ENCODE results near the gene SLC13A2.
"Not testable (repeated sequence)": the region's sequence is repeated elsewhere in the genome, so short reads cannot be mapped to it uniquely, and the experiment has no call there.

The SLC13A2 gene

GRCh38 chr17:28519236-28519635 is 45.8 kb downstream of the SLC13A2 start:
- no peak for DNase-seq

GRCh38 chr17:28520687-28521086 is 47.2 kb downstream of the SLC13A2 start:
- DNase-seq: no peak

- no peak for DNase-seq
Observed at GRCh38 chr17:28521311-28522085, 48.1 kb downstream of the SLC13A2 start.

GRCh38 chr17:28522281-28522680 is 48.8 kb downstream of the SLC13A2 start:
- not testable (repeated sequence) for DNase-seq

- DNase-seq: no peak
Observed at GRCh38 chr17:28523186-28523585, 49.7 kb downstream of the SLC13A2 start.

- no peak for DNase-seq
Observed at GRCh38 chr17:28523876-28524275, 50.4 kb downstream of the SLC13A2 start.

GRCh38 chr17:28524476-28525424 is 51.3 kb downstream of the SLC13A2 start:
- no peak for DNase-seq

- no peak for DNase-seq
Observed at GRCh38 chr17:28526381-28526780, 52.9 kb downstream of the SLC13A2 start.

GRCh38 chr17:28527181-28527681 is 53.8 kb downstream of the SLC13A2 start:
- DNase-seq: no peak

GRCh38 chr17:28527859-28528258 is 54.4 kb downstream of the SLC13A2 start:
- no peak for DNase-seq

- no peak for DNase-seq
Observed at GRCh38 chr17:28528327-28529012, 55.0 kb downstream of the SLC13A2 start.

- DNase-seq: no peak
Observed at GRCh38 chr17:28529013-28529400, 55.6 kb downstream of the SLC13A2 start.

- no peak for DNase-seq
Observed at GRCh38 chr17:28530250-28530649, 56.8 kb downstream of the SLC13A2 start.

GRCh38 chr17:28530926-28531325 is 57.5 kb downstream of the SLC13A2 start:
- no peak for DNase-seq

- no peak for DNase-seq
Observed at GRCh38 chr17:28532050-28532960, 58.9 kb downstream of the SLC13A2 start.

GRCh38 chr17:28533091-28533807 is 59.8 kb downstream of the SLC13A2 start:
- DNase-seq: no peak

- DNase-seq: no peak
Observed at GRCh38 chr17:28534740-28535375, 61.4 kb downstream of the SLC13A2 start.

- no peak for DNase-seq
Observed at GRCh38 chr17:28536532-28537218, 63.2 kb downstream of the SLC13A2 start.

GRCh38 chr17:28537219-28537610 is 63.8 kb downstream of the SLC13A2 start:
- DNase-seq: no peak

GRCh38 chr17:28538296-28538895 is 65.0 kb downstream of the SLC13A2 start:
- no peak for DNase-seq

All from activated CD4-positive, alpha-beta T cell treated with anti-CD3 and anti-CD28 coated beads, Interleukin-2, amount 50 U/mL, for 16 hours (primary cell).